Globus pallidus (tissue), 1 donor: ENCODE results near the gene NSUN6.

Experiments
- DNase-seq: peaks from one replicate; pipeline ENCODE4 v3.0.0-alpha.2; 2015; ENCODE audit warnings: low spot score

NSUN6 gene

GRCh38 chr10:18557960-18558359, 93.4 kb downstream of the NSUN6 start:
- no peak for DNase-seq

- no peak for DNase-seq
These were observed 94.8 kb downstream of the NSUN6 start for GRCh38 chr10:18556522-18557147.

GRCh38 chr10:18554479-18554878, 96.9 kb downstream of the NSUN6 start:
- no peak for DNase-seq

DNA sequence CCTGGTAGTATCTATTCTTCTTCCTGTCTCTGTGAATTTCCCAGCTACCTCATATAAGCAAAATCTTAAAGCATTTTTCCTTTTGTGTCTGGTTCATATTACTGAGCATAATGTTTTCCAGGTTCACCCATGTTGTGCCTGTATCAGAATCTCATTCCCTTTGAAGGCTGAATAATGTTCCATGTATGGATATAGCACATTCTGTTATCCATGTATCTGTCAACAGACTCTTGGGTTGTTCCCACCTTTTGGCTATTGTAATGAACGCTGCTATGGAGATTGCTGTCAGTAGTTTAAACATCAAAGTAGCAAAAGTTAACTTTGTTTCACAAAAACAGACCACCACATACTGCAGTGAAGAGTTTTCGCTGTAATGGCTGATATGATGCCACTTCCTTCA, 99.9 kb downstream of the NSUN6 start:
- DNase-seq, result no peak

- no peak for DNase-seq
These were observed 102.3 kb downstream of the NSUN6 start for GRCh38 chr10:18549105-18549504.

DNA sequence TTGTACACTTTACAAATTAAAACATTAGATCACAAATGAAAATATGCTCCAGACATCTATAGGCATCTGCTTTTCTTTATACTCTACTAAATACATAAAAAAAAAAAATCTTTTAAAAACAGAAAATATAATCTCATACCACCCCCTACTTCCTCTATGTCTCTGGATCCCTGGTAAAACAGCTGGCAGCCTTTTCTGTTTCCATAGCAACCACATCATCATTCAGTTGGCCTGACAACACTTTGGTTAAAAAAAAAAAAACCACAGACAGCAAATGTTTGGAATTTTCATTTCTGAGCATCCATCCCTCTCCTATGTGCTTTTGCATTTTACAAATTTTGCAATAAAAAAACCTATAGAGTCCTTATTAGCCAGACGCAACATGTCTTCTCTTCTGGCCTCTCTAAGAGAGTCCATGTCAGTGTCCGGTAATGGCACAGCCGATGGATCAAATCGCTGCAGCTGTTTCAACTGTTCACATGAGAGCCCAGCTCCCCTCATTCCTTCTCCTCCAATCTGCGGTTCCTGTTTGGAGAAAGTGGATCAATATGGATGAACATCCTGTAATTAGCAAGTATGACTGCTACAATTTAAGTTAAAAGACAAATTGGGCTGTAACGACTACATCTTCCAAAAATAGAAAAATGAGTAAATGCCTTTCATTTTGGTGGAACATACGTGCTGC, 105.6 kb downstream of the NSUN6 start:
- no peak for DNase-seq

DNA sequence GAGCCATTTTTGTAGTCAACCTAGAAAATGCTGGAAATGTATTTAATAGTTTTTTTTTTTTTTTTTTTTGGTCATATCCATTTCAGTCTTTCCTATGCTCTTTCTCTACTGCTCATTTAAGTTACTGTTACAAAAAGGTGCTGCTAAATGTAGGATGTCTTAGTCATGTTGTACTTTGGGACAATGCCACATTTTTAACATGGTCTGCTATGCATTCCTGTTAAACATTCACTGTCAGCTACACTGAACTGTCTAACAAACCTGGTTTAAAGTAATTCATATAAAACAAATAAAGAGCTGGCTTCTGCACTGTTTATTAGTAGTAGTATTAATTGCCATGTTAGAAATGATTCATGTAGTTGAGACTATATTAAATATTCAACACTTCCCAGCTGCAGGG, 108.6 kb downstream of the NSUN6 start:
- DNase-seq, result no peak

DNA sequence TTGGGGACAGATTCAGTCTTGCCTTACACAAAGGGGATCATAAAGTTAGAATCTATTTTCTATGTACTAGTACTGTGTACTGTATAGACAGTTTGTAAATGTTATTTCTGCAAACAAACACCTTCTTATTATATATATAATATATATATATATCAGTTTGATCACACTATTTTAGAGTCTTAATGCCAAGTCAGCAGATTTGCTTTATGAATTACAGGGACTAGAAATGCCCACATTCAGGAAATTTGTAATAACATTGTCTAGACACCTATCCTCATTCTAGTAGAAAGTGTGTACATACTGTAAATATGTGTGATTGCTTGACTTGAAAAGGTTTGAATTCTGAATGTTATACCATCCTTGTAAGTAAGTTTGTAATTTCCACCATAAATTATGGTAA, 111.2 kb downstream of the NSUN6 start:
- no peak for DNase-seq

GRCh38 chr10:18539335-18539734, 112.1 kb downstream of the NSUN6 start:
- DNase-seq, result no peak

DNA sequence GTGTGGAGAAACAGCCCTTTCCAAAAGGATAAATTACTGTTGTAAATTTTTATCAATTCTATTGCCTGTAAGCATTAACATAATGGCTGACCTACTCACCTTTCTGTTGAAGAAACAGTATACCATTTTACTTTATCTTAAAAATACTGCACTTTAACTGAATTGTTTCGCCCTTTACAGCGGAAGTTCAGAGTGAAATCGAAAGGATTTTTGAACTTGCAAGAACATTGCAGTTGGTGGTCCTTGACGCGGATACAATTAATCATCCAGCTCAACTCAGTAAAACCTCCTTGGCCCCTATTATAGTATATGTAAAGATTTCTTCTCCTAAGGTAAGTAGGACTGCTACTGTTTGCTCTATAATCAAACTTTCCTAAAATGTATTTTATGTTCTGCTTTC, 117.5 kb downstream of the NSUN6 start:
- no peak for DNase-seq

GRCh38 chr10:18532881-18533535, 118.4 kb downstream of the NSUN6 start:
- DNase-seq, result no peak

- no peak for DNase-seq
These were observed 123.1 kb downstream of the NSUN6 start for GRCh38 chr10:18528292-18528691.

DNA sequence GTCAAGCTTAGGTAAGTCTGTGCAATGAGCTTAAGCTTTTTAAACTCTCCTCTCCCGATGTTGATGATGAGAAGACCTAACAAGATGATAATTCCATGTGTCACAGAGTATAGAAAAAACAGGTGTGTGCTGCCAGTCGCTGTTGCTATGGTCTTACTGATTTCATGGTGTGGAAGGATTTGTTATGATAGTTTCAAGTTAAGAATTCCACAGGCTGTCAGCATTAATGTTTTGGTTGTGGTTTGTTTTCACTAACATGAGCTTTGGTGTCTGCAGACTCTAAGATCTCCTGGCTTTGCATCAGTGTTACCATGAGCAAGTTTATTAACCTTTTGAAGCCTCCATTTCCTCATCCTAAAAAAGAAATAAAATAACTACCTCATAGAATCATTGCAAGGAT, 123.7 kb downstream of the NSUN6 start:
- no peak for DNase-seq

GRCh38 chr10:18523858-18524257, 127.5 kb downstream of the NSUN6 start:
- no peak for DNase-seq

GRCh38 chr10:18523025-18523424, 128.4 kb downstream of the NSUN6 start:
- no peak for DNase-seq

DNA sequence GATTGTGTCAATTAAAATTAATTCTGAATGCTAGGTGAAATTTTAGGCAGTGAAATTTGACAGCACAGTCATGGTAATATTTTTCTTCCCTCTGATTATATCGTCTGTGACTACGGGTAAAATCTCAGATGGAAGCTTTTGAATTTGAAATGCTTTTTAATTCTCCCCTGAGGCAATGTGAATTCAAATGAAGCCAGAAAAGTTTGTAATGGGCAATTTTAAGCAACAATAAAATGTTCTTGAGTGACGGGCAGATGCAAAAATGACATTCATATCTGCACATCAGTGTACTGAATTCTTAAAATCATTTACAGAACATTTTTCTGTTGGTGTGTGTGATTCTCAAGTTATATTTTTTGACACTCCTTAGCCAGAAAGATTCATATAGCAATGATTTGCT, 134.5 kb downstream of the NSUN6 start:
- DNase-seq, result no peak

DNA sequence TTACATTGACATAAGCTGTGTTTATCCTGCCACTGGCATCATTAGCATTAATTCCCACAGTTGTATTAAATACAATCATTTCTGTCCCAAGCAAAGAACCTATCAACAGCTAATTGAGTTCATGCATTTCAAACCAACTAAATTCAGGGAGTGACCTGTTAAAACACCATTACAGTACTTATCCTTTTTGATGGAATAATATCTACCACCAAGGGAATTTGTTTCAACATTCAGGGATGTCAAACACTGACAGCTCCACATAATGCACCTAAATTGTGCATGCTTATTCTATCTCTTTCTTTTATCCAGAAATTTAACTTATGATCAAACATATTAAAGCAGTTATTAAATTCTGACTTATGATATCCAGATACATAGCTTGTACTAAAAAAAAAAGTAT, 136.8 kb downstream of the NSUN6 start:
- no peak for DNase-seq

- no peak for DNase-seq
These were observed 142.8 kb downstream of the NSUN6 start for GRCh38 chr10:18508587-18508986.

DNA sequence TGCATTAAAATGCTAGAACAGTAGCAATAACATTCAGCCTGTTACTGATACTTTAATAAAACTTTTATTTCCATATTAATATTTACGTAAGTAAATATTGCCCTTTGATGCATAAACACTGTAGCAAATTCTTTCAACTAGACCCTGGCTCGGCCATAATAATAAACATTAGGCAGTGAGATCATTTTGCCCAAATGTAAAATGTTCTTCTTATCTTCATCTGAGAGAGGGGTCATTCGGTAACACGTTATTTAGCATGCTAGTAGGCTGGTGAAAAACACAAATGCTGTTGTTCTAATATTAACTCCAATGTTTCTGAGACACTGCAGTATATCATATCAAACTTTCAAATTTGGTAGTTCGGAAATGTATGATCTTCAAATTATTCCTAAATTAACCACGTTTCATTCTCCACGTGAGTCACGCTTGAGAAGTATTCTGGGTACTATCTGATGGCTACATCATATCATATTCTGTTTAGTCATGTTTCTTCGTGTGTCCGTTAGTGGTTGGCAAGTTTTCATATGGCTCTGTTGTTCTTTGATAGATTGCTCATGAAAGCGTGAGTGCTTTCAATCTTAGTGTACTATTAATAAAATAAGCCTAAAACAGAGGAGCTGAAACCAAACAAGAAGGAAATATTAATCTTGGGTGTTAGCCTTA, 145.8 kb downstream of the NSUN6 start:
- no peak for DNase-seq

DNA sequence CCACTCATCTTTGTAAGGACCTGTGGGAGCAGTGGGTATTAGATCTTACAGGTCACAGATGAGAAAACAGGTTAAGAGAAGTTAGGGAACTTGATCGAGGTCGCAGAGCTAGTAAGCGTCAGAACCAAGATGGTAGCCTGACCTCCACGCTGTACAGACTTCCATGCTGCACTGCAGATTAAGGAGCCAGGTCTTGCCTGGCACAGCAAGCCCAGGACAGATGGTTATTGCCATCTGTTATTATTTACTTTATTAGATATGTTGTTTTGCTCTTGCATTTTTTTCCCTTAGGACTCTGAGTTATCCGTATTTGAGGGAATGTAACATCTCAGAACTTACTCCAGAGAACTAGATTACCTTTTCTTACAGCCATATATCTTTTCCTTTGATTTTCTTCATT, 147.2 kb downstream of the NSUN6 start:
- no peak for DNase-seq

GRCh38 chr10:18501629-18502028, 149.8 kb downstream of the NSUN6 start:
- no peak for DNase-seq

GRCh38 chr10:18501198-18501597, 150.2 kb downstream of the NSUN6 start:
- DNase-seq, result no peak

- no peak for DNase-seq
These were observed 150.8 kb downstream of the NSUN6 start for GRCh38 chr10:18500576-18500975.
